GM19372 (cell line): ENCODE data around the gene PAK1.

Experiments
- ATAC-seq: cut with Tn5 transposase; IDR thresholded peaks from one replicate; pipeline ENCODE4 v1.9.1; 2021; ENCODE audit warnings: mild to moderate bottlenecking, low read depth, moderate library complexity; ENCODE audit not compliant: unreplicated experiment

The PAK1 gene

GRCh38 chr11:77278595-77279506 lies 195.0 kb downstream of the PAK1 start:
- no peak for ATAC-seq

GRCh38 chr11:77276271-77276670 lies 197.6 kb downstream of the PAK1 start:
- ATAC-seq: no peak
